SIG-M5 (cell line): ENCODE data around the gene OR2T27.
"Not testable (repeated sequence)": the region's sequence is repeated elsewhere in the genome, so short reads cannot be mapped to it uniquely, and the experiment has no call there.

ENCODE experiments used
- DNase-seq: peaks from one replicate; lab custom pipeline; 2025; lab: John Stamatoyannopoulos, UW

Gene OR2T27

DNA sequence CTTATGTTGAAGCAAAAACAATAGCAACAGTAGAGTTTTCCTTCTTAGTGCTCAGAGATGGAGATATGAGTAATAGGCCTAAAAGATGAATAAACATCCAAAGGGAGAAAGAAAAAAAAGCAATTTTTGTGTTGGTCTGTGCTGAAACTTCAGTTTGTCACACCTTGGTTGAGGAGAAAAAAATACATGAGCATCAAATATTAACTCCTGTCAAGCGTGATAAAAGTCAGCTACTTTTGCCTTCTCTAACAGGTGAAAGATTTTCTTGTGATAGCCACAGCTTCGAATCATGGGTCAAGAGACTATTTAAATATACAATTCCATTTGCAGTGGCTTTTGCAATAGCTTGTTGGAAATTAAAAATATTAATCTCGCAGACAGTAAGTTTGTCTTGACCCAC is 14.4 kb downstream of the OR2T27 start:
- DNase-seq = not testable (repeated sequence)

DNA sequence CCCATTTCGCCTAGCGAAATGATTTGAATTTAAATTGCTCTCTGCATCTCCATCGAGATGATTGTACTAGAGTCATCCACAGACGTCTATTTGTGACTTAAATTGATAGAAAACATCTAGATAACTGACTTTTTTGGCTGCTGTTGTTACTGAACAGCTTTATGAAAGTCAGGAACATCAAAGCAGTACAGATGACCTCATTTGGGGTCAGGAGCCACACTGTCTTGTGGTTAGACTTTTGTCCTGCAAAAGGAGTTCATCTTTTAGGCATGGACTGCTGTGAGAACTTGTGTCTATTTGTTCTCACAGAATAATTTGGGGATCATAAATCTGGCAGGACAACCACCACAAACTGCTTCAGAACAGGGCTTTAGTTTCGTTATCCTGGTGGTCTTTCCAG is 15.7 kb downstream of the OR2T27 start:
- DNase-seq = not testable (repeated sequence)

GRCh38 chr1:248636612-248637011 is 18.7 kb downstream of the OR2T27 start:
- not testable (repeated sequence) for DNase-seq

DNA sequence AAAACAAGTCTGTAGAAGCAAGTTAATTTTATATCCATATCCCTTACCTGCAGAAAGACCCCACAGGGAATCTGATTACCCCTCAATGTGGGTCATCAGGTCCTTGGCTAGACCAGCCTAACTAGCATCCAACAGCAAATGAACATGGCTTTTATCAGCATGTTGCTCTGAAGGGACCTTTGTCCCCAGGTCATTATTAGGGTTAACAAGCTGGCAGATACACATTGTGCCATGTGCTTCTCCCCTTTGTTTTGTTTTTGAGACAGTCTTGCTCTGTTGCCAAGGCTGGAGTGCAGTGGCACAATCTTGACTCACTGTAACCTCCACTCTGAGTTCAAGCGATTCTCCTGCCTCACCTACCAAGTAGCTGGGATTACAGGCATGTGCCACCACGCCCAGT is 20.3 kb downstream of the OR2T27 start, which contains the start of gene OR2T11:
TSS of gene OR2T11 (minus strand) at position 101 of the 400 bp plus-strand sequence. CDS start 7,963 bp downstream, outside the sequence.
- not testable (repeated sequence) for DNase-seq

- DNase-seq = no peak
Measured at GRCh38 chr1:248631354-248632008, 23.8 kb downstream of the OR2T27 start.

DNA sequence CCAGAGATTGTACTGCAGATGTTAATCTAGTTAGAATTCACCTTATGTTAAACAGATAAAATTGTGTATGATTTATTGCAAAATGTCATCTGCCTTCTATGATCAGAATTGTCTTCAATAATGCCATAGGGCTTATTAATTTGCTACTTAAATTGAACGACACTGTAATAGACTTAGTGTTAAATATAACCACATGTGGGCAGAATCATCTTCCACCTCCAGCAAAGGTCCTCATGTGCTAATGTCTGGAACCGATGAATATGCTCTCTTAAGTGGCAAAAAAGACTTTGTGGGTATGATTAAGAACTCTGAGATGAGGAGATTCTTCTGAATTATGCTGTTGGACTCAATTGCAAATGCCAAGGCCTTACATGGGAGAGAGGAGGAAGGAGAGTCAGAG is 24.8 kb downstream of the OR2T27 start:
- no peak for DNase-seq

DNA sequence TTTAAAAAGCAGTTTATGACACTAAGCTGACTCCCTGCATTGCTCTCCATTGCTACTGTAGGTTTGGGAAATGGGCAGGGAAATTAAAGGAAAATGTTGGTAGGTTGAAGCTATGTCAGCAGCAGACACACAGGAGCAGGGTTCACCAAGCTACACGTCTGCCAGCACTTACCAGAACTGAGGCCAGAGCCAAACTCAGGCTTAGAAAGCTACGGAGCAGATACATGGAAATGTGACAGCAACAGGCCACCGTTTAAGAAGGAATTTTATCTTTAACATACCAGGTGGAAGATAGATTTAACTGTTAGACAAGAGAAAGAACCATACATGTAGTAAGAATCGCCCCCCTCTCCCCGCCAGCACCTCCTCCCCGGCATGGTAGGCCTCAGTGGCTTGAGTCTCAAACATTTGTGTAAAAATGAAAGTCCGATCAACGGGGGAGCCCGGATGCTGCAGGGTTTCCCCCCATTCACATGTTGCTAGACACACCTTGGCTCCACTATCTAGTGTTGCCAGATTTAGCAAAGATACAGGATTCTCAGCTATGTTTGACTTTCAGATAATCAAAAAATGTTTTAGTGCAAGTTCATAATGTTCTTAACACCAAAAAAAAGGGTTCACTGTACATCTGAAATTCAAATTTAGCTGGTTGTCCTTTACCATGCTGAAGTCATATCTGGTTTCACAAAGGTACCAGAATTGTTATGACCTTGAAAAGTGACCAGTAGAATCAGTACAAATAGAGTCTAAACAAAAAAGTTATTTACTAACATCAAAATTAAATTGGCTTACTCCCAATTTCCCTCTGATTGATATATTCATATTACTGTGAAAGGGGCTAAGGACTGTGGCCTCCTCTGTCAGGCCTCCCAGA is 27.1 kb downstream of the OR2T27 start:
- no peak for DNase-seq

DNA sequence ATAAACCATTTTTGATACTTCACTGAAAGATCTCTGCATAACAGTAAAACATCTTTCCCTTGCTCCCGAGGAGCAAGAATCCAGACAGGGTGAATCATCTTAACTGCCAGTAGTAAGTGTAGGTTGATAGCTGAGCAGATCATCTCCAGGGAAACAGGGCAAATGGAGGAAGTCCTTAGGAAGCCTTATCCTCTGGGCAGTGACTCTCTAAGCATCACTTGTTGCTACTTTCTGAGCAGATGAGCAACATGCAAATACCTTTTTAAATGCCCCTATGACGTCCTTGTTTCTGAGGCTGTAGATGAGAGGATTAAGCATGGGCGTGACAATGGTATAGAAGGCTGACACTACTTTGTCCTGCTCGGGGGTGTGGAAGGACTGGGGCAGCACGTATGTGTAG is 29.4 kb downstream of the OR2T27 start:
- DNase-seq = no peak

DNA sequence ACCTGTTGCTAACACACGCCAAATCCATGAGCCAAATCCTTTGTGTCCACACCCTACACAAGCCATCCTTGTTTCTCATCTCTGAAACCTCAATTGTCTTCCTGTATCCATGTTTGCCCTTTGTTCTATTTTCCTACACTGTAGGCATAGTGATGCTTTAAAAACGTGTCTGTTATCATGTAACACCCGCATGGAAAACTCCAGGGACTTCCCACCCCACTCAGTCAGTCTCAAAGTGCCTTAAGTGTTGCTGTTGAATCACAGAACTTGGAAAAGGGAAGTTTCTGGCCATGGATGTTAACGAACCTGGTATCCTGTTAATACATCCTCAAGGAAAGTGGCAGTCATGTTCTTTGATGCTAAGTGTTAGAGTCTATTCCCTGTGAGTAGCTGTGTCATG is 30.2 kb downstream of the OR2T27 start:
- DNase-seq = no peak

DNA sequence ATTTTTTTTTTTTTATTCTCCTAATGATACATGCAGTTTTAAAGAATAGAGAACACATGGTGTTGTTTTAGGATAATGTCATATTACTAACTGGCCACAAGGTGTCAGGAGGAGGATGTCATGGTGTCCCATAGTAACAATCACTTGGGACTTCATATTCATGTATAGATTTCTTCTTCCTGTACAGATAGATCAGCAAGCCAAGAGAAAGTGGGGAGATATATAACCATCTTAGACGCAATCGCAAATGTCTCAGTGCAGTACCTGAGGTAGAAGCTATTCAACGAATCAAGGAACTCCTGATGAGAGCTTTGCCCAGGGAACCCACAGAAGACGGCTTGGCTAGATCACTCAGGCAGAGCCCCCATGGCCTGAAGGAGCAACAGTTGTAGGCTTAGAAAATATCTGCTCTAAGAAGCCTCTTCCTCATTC is 32.7 kb downstream of the OR2T27 start:
- DNase-seq = no peak

DNA sequence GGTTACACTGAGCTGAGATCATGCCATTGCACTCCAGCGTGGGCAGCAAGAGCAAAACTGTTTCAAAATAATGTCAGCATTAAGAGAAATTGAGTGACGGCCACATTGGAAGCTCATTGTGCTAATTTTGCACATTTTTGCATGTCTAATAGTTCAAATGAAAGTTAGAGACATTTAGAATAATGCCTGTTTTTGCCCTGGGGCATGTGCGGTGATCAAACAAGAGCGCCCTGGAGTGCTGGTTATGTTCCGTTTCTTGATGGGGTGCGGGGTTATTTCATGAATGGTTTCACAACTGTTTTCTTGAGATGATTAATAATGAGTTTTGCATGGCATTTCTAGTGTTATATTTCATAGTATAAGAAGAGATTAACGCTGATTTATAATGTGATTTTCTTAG is 33.6 kb downstream of the OR2T27 start:
- DNase-seq = no peak

DNA sequence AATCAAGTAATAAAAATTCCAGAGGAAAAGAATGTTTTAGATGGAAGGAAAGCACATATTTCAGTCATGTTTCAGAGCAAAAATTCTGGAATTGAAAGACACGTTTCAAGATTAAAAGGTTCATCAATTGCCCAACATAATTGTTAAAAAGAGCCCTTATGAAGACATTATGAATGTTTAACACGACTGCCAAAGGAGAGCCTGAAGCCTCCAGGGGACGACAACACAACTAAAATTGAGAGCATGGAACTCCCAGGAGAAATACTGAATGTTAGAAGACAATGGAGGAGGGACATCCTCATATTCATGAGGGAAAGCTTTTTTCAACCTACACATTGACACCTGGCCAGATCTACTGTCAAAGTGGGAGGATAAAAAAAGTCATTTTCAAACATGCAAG is 36.5 kb downstream of the OR2T27 start:
- DNase-seq = no peak

- no peak for DNase-seq
Measured at GRCh38 chr1:248618119-248618518, 37.2 kb downstream of the OR2T27 start.

DNA sequence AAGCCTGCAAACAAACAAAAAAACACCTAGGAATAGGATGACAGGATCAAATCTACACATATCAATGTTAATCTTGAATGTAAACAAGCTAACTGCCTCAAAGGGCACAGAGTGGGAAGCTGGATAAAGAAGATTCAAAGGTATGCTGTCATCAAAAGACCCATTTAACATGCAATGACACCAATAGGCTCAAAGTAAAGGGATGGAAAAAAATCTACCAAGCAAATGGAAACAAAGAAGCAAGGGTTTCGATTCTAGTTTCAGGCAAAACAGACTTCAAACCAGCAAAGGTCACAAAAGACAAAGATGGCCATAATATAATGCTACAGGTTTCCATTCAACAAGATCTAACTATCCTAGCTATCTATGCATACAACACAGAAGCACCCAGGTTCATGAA is 41.6 kb downstream of the OR2T27 start:
- no peak for DNase-seq

DNA sequence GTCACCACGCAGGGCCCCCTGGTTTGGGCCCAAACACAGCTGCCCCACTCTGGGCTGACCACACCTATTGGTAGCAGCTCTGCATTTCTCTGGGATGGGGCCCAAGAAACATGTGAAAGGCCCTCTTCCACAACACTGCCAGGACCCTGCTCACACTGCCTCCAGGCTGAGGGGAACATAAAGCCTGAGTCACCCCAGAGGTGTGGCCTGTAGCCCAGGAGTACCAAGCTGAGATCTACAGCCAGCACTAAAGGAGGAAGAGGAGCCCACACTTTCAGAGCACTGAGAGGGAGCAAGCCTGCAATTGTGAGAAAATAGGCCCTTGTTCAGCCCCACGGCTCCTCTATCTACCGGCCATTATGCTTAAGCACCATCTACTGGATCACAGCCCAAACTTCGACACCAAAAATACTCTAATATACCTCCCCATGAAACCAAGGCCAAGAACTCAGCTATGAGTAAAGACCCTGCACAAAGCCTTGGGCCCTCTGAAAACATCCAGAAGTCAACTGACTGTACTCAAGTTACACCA is 43.4 kb downstream of the OR2T27 start:
- no peak for DNase-seq

- no peak for DNase-seq
Measured at GRCh38 chr1:248610301-248610700, 45.0 kb downstream of the OR2T27 start.
